SK-N-SH treated with all-trans-retinoic acid at 6 μM for 48 hours (cell line): ENCODE results near the gene DIP2A.

Experiments
- ATAC-seq: fragments of 200-7000 bp; cut with Tn5 transposase; 3 replicates; pipeline ENCODE4 v1.9.1; 2020; ENCODE audit warnings: mild to moderate bottlenecking, moderate library complexity
- BACH2 ChIP-seq: fragments of 250-450 bp; sonication (Bioruptor Pico); IDR thresholded peaks from 2 replicates; pipeline ENCODE4 v1.9.0; 2021; ENCODE audit warnings: mild to moderate bottlenecking, borderline replicate concordance
- CREB5 ChIP-seq: fragments of 250-450 bp; sonication (Bioruptor Pico); IDR thresholded peaks from 2 replicates; pipeline ENCODE4 v1.5.1; 2020; ENCODE audit warnings: low read depth, mild to moderate bottlenecking, moderate library complexity
- CSRNP3 ChIP-seq: fragments of 250-450 bp; sonication (Bioruptor Pico); IDR thresholded peaks from 2 replicates; pipeline ENCODE4 v1.5.1; 2021; ENCODE audit warnings: mild to moderate bottlenecking, moderate library complexity
- ESRRG ChIP-seq: fragments of 250-450 bp; sonication (Bioruptor Pico); IDR thresholded peaks from 2 replicates; pipeline ENCODE4 v1.6.1; 2021; ENCODE audit warnings: mild to moderate bottlenecking
- GLIS3 ChIP-seq: fragments of 250-450 bp; sonication (Bioruptor Pico); IDR thresholded peaks from 2 replicates; pipeline ENCODE4 v1.5.0; 2020; ENCODE audit warnings: mild to moderate bottlenecking, moderate library complexity
- ISL1 ChIP-seq: fragments of 250-450 bp; sonication (Bioruptor Pico); IDR thresholded peaks from 2 replicates; pipeline ENCODE4 v2.1.2; 2022; ENCODE audit warnings: mild to moderate bottlenecking, moderate library complexity
- OSR1 ChIP-seq: fragments of 250-450 bp; sonication (Bioruptor Pico); IDR thresholded peaks from 2 replicates; pipeline ENCODE4 v1.8.0; 2022; ENCODE audit warnings: moderate library complexity, mild to moderate bottlenecking, inconsistent platforms
- PATZ1 ChIP-seq: fragments of 250-450 bp; sonication (Bioruptor Pico); IDR thresholded peaks from 2 replicates; pipeline ENCODE4 v1.8.0; 2020; ENCODE audit warnings: mild to moderate bottlenecking, moderate library complexity, borderline replicate concordance
- POU6F1 ChIP-seq: fragments of 250-450 bp; sonication (Bioruptor Pico); IDR thresholded peaks from 2 replicates; pipeline ENCODE4 v1.8.0; 2021; ENCODE audit warnings: low read depth, mild to moderate bottlenecking, moderate library complexity, borderline replicate concordance
- PPARA ChIP-seq: fragments of 250-450 bp; sonication (Bioruptor Pico); IDR thresholded peaks from 2 replicates; pipeline ENCODE4 v1.5.0; 2020; ENCODE audit warnings: mild to moderate bottlenecking, borderline replicate concordance
- SNAI2 ChIP-seq: fragments of 250-450 bp; sonication (Bioruptor Pico); IDR thresholded peaks from 2 replicates; pipeline ENCODE4 v1.5.0; 2020; ENCODE audit warnings: mild to moderate bottlenecking, moderate library complexity
- TCF4 ChIP-seq: fragments of 250-450 bp; sonication (Bioruptor Pico); IDR thresholded peaks from 2 replicates; pipeline ENCODE4 v1.8.0; 2021; ENCODE audit warnings: mild to moderate bottlenecking, moderate library complexity, borderline replicate concordance
- TOX ChIP-seq: fragments of 250-450 bp; sonication (Bioruptor Pico); IDR thresholded peaks from 2 replicates; pipeline ENCODE4 v1.8.0; 2021; ENCODE audit warnings: mild to moderate bottlenecking, moderate library complexity, borderline replicate concordance
- TSHZ2 ChIP-seq: fragments of 250-450 bp; sonication (Bioruptor Pico); IDR thresholded peaks from 2 replicates; pipeline ENCODE4 v1.5.0; 2020; ENCODE audit warnings: mild to moderate bottlenecking, moderate library complexity
- ZFP3 ChIP-seq: fragments of 250-450 bp; sonication (Bioruptor Pico); IDR thresholded peaks from 2 replicates; pipeline ENCODE4 v1.5.0; 2020; ENCODE audit warnings: mild to moderate bottlenecking, moderate library complexity
- ZNF565 ChIP-seq: fragments of 450-650 bp; formaldehyde crosslinking; conservative IDR thresholded peaks from 2 replicates; pipeline ENCODE4 v1.5.0; 2020; ENCODE audit warnings: low read depth, mild to moderate bottlenecking, moderate library complexity
- ZNF70 ChIP-seq: fragments of 450-650 bp; formaldehyde crosslinking; IDR thresholded peaks from 2 replicates; pipeline ENCODE4 v1.5.0; 2020; ENCODE audit warnings: mild to moderate bottlenecking, moderate library complexity
- ZNF8 ChIP-seq: fragments of 450-650 bp; formaldehyde crosslinking; IDR thresholded peaks from 2 replicates; pipeline ENCODE4 v1.5.0; 2020; ENCODE audit warnings: mild to moderate bottlenecking, moderate library complexity

DIP2A gene

GRCh38 chr21:46441331-46441730, 17.4 kb upstream of the DIP2A start:
- ATAC-seq: no peak
- no peak for TF ChIP-seq ZFP3 (CRISPR knock-in tag)
- no peak for TF ChIP-seq ZNF70 (CRISPR knock-in tag)
- no peak for TF ChIP-seq CREB5 (CRISPR knock-in tag)
- TF ChIP-seq GLIS3 (CRISPR knock-in tag): no peak
- TF ChIP-seq ESRRG (CRISPR knock-in tag): no peak
- no peak for TF ChIP-seq PATZ1 (CRISPR knock-in tag)
- TF ChIP-seq SNAI2 (CRISPR knock-in tag): no peak
- no peak for TF ChIP-seq POU6F1

GRCh38 chr21:46441961-46442498, 16.7 kb upstream of the DIP2A start:
- ATAC-seq: no peak
- TF ChIP-seq PPARA (CRISPR knock-in tag): no peak
- no peak for TF ChIP-seq ZNF70 (CRISPR knock-in tag)
- no peak for TF ChIP-seq TCF4 (CRISPR knock-in tag)
- TF ChIP-seq TOX (CRISPR knock-in tag): no peak
- TF ChIP-seq ZFP3 (CRISPR knock-in tag): no peak
- TF ChIP-seq POU6F1: no peak

GRCh38 chr21:46442938-46443337, 15.8 kb upstream of the DIP2A start:
- no peak for ATAC-seq
- TF ChIP-seq ESRRG (CRISPR knock-in tag): no peak
- TF ChIP-seq TOX (CRISPR knock-in tag): no peak
- TF ChIP-seq POU6F1: no peak
- TF ChIP-seq, all 23 proteins: peak for 0

- TF ChIP-seq OSR1 (CRISPR knock-in tag): no peak
- no peak for TF ChIP-seq ISL1 (CRISPR knock-in tag)
- no peak for TF ChIP-seq BACH2 (CRISPR knock-in tag)
- no peak for TF ChIP-seq ZNF70 (CRISPR knock-in tag)
- TF ChIP-seq ZFP3 (CRISPR knock-in tag): no peak
- TF ChIP-seq ZNF565 (CRISPR knock-in tag): no peak
- TF ChIP-seq PPARA (CRISPR knock-in tag): no peak
- no peak for ATAC-seq
Observed at GRCh38 chr21:46443910-46444309, 14.8 kb upstream of the DIP2A start.

- no peak for ATAC-seq
- TF ChIP-seq PPARA (CRISPR knock-in tag) (no peak), OSR1 (CRISPR knock-in tag) (no peak), ZFP3 (CRISPR knock-in tag) (no peak), TSHZ2 (CRISPR knock-in tag) (no peak), ZNF8 (CRISPR knock-in tag) (no peak), SNAI2 (CRISPR knock-in tag) (no peak), ESRRG (CRISPR knock-in tag) (no peak), CREB5 (CRISPR knock-in tag) (no peak), TCF4 (CRISPR knock-in tag) (no peak), CSRNP3 (CRISPR knock-in tag) (no peak), ZNF565 (CRISPR knock-in tag) (no peak), TOX (CRISPR knock-in tag) (no peak), ZNF70 (CRISPR knock-in tag) (no peak)
Observed at GRCh38 chr21:46448108-46448507, 10.6 kb upstream of the DIP2A start.
